HG03064 (cell line): ENCODE results near the gene OXLD1.
"Not testable (repeated sequence)": the region's sequence is repeated elsewhere in the genome, so short reads cannot be mapped to it uniquely, and the experiment has no call there.

Experiments used
- ATAC-seq: cut with Tn5 transposase; IDR thresholded peaks from one replicate; pipeline ENCODE4 v1.9.1; 2021; ENCODE audit warnings: low read depth; ENCODE audit not compliant: unreplicated experiment

OXLD1 gene

GRCh38 chr17:81683584-81684441 is 17.4 kb upstream of the OXLD1 start, which contains the start of the genes ARL16 and HGS:
Gene ARL16, minus strand, starts transcription at chr17:81683797. Its CDS starts 44 bp downstream, at chr17:81683753.
Gene HGS, plus strand, starts transcription at chr17:81684011. Its CDS starts 56 bp downstream, at chr17:81684067.
- ATAC-seq, result peak; percentile 72

- ATAC-seq, result peak; percentile 7
Observed at GRCh38 chr17:81683208-81683583, 16.8 kb upstream of the OXLD1 start.

GRCh38 chr17:81682565-81683207 is 16.3 kb upstream of the OXLD1 start:
- no peak for ATAC-seq

- no peak for ATAC-seq
Observed at GRCh38 chr17:81681672-81682071, 15.3 kb upstream of the OXLD1 start.

- ATAC-seq, result no peak
Observed at GRCh38 chr17:81680150-81680549, 13.7 kb upstream of the OXLD1 start.

GRCh38 chr17:81676906-81677305 is 10.5 kb upstream of the OXLD1 start:
- ATAC-seq, result no peak

GRCh38 chr17:81675515-81676221 is 9.3 kb upstream of the OXLD1 start:
- ATAC-seq, result not testable (repeated sequence)

- no peak for ATAC-seq
Observed at GRCh38 chr17:81673561-81674258, 7.3 kb upstream of the OXLD1 start.

- no peak for ATAC-seq
Observed at GRCh38 chr17:81672954-81673353, 6.5 kb upstream of the OXLD1 start.

- ATAC-seq, result no peak
Observed at GRCh38 chr17:81672504-81672903, 6.1 kb upstream of the OXLD1 start.

GRCh38 chr17:81667754-81668153 is 1.3 kb upstream of the OXLD1 start:
- ATAC-seq, result no peak

- no peak for ATAC-seq
Observed at GRCh38 chr17:81666092-81666341, 388 bp downstream of the OXLD1 start.

GRCh38 chr17:81665205-81666091 is 957 bp downstream of the OXLD1 start:
- peak; percentile 17 for ATAC-seq

- ATAC-seq, result no peak
Observed at GRCh38 chr17:81664051-81664470, 2.3 kb downstream of the OXLD1 start.

GRCh38 chr17:81662002-81662401 is 4.4 kb downstream of the OXLD1 start:
- ATAC-seq, result no peak

GRCh38 chr17:81660441-81660840 is 6.0 kb downstream of the OXLD1 start:
- ATAC-seq, result no peak

GRCh38 chr17:81659038-81659437 is 7.4 kb downstream of the OXLD1 start:
- no peak for ATAC-seq

- ATAC-seq, result no peak
Observed at GRCh38 chr17:81656835-81657234, 9.6 kb downstream of the OXLD1 start.

GRCh38 chr17:81656118-81656743 is 10.2 kb downstream of the OXLD1 start, which contains the start of gene PDE6G:
Gene PDE6G, minus strand, starts transcription at chr17:81656542. Its CDS starts 3,237 bp downstream, at chr17:81653305.
- ATAC-seq, result no peak
